WI38 (cell line): ENCODE data around the gene FGF13.

Experiments
- H3K4me3 ChIP-seq: 2 replicates; pipeline ENCODE4 v1.5.1; 2011; ENCODE audit warnings: low read depth, mild to moderate bottlenecking, control low read depth, low read length
- TF ChIP-seq, protein P1 (sequence below): IDR thresholded peaks from 2 replicates; pipeline ENCODE4 v1.5.1; 2012; ENCODE audit warnings: low read depth, mild to moderate bottlenecking, control low read depth, low read length

FGF13 gene

DNA sequence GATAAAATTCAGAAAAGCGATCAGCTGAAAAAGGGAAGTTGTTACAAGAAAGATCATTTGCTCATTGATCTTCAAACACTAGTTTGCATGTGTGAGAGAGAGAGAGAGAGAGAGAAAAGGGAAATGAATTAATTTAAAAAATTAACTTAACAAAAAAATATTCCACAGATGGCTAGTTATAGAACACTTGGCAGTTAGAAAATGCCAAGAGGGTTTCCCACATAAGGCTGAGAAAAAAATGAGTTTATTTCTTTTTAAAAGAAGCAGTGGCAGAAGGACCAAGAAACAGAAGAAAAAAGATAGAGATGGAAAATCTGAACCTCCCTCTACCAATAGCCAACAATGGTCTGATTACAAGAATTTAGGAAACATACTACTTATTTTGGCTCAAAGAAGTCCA is 47.1 kb downstream of the FGF13 start:
- no peak overlapping the region for H3K4me3 ChIP-seq
- TF ChIP-seq, protein P1, sequence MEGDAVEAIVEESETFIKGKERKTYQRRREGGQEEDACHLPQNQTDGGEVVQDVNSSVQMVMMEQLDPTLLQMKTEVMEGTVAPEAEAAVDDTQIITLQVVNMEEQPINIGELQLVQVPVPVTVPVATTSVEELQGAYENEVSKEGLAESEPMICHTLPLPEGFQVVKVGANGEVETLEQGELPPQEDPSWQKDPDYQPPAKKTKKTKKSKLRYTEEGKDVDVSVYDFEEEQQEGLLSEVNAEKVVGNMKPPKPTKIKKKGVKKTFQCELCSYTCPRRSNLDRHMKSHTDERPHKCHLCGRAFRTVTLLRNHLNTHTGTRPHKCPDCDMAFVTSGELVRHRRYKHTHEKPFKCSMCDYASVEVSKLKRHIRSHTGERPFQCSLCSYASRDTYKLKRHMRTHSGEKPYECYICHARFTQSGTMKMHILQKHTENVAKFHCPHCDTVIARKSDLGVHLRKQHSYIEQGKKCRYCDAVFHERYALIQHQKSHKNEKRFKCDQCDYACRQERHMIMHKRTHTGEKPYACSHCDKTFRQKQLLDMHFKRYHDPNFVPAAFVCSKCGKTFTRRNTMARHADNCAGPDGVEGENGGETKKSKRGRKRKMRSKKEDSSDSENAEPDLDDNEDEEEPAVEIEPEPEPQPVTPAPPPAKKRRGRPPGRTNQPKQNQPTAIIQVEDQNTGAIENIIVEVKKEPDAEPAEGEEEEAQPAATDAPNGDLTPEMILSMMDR = no peak

DNA sequence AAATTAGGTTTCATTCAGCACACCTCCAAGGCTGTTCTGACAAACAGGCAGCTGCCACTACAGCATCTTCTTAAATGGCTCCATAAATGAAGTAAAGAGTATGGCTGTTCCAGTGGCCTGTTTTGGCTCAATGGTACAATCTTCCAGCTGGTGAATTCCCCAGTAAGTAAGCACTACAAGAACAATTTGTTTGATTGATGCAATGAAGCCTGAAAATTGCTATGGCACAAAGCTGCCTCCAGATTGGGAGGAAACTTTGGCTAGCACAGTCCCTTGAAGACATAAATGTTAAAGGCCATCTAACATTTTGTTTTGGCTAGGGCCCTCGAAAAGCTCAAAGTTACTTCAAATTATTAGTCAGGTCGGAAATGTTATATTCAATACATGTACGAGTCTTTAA is 47.5 kb downstream of the FGF13 start:
- TF ChIP-seq, protein P1 = no peak
- H3K4me3 ChIP-seq = no peak overlapping the region

DNA sequence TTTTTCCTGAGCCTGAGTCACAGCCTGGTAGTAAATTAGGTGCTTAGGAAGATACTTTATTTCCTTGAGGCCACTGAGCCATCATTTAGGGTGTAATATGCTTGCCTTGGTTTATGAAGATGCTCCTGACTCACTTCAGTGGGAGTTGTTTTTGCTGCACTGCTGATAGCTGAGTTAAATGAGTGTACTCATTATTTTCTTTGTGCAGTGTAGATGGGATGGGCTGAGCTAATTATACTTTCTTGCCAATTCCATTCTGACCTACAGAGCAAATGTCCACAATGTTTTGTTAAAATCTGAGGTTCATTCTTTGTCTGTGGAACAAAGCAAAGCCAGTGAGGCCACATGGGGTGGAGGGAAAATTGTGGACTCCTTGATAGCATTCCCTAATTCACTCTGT is 60.0 kb downstream of the FGF13 start:
- TF ChIP-seq, protein P1 = no peak
- H3K4me3 ChIP-seq = no peak overlapping the region

DNA sequence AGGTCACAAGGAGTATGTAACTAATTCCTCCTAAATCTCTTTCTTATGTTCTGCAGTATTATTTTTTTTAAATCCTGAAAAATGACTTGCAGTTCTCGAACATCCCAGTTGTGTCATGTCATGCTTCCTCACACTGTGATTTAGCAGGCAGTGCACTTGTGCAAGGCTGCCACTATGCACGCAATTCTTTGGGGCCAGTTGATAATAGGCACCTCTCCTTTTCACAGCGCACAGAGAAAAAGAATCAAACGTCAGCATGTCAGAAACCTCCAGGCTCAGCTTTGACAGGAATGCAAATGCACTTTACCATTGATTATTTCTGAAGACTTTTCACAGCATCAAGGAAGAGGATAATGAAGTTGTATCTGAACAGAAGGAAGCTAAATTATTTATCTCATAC is 62.9 kb downstream of the FGF13 start:
- TF ChIP-seq, protein P1 = no peak

DNA sequence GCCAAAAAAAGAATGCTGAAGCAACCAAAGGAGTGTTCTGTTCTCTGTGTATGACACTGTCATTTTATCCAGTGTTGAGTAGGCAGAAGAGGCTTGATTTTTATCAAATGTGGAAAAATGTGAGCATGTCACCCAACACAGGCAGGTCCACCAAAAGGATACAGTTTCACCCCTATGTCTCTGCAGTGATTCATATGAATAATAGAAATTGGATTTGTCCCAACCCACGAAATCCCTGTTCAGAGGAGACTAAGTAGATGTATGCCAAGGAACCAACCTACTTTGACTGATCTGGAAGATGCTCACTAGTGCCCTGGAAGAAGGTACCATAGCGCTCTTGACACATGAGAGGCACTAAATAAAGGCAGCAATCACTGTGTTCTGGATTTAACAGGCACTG is 72.5 kb downstream of the FGF13 start:
- TF ChIP-seq, protein P1 = no peak
- no peak overlapping the region for H3K4me3 ChIP-seq

More for the DNA sequence above, 62.9 kb downstream of the FGF13 start:
- no peak overlapping the region for H3K4me3 ChIP-seq
